Right ventricle myocardium superior (tissue), 1 donor: ENCODE results near the gene ZBTB3. TPM values are rescaled to one million over a fixed set of nuclear protein-coding genes. Genes with fewer than 3 reads are reported as not detected.
A peak's percentile ranks its signal among the peaks of the same experiment; 100 is the strongest.
"Not testable (repeated sequence)": the region's sequence is repeated elsewhere in the genome, so short reads cannot be mapped to it uniquely, and the experiment has no call there.

Experiments used
- ATAC-seq: fragments of 200-7000 bp; cut with Tn5 transposase; one replicate; pipeline ENCODE4 v1.9.1; 2020; ENCODE audit warnings: mild to moderate bottlenecking; ENCODE audit not compliant: poor library complexity
- DNase-seq: peaks from one replicate; pipeline ENCODE4 v3.0.0-alpha.2; 2020
- intact Hi-C: fragments of 100-400 bp; cut with DNase I; formaldehyde crosslinking; loops from one replicate; pipeline ENCODE4 v1.11.2; 2022
- total RNA-seq: library from RNA; stranded (reverse); fragmentation: NEBNext Ultra II Directional; extraction: Animal tissue kit (Norgen Biotek cat#: 25700); gene quantifications from one replicate; pipeline ENCODE4 v1.2.1, GENCODE V29; 2021
- donor health status: DM: no; HTN: yes; CAD: no; lungs with severe emphysema.

ZBTB3 gene
- total RNA-seq, 1 donor from 2014 or later, result 9.7 TPM

DNA sequence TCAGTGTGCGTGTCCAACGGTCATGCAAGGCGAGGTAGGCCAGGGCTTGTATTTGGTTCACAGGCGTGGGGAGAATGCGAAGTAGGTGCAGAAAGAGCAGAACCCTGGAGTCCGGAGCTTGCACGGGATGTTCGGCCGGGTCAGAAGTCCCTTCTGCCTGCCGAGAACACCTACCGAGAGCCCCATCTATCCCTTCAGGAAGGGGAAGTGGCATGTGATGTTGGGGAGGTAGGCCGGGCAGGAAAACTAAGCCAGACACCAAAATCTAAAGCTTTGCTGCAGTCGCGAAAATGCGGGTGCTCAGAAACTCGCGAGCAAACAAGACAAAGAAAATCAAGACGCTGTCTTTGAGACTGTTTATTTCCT, 16.8 kb upstream of the ZBTB3 start:
- DNase-seq (no peak), ATAC-seq (peak; percentile 22)
- intact Hi-C loops, result no loop called here

DNA sequence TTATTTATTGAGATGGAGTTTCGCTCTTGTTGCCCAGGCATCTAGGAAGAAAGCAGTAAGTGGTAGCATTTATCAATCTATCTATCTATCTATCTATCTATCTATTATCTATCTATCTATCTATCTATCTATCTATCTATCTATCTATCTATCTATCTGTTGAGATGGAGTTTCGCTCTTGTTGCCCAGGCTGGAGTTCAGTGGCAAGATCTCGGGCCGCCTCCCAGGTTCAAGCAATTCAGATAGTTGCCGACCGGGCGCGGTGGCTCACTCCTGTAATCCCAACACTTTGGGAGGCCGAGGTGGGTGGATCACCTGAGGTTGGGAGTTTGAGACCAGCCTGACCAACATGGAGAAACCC, 6.9 kb upstream of the ZBTB3 start:
- ATAC-seq, intact Hi-C loops: not testable (repeated sequence)
- DNase-seq, result peak; percentile 41

DNA sequence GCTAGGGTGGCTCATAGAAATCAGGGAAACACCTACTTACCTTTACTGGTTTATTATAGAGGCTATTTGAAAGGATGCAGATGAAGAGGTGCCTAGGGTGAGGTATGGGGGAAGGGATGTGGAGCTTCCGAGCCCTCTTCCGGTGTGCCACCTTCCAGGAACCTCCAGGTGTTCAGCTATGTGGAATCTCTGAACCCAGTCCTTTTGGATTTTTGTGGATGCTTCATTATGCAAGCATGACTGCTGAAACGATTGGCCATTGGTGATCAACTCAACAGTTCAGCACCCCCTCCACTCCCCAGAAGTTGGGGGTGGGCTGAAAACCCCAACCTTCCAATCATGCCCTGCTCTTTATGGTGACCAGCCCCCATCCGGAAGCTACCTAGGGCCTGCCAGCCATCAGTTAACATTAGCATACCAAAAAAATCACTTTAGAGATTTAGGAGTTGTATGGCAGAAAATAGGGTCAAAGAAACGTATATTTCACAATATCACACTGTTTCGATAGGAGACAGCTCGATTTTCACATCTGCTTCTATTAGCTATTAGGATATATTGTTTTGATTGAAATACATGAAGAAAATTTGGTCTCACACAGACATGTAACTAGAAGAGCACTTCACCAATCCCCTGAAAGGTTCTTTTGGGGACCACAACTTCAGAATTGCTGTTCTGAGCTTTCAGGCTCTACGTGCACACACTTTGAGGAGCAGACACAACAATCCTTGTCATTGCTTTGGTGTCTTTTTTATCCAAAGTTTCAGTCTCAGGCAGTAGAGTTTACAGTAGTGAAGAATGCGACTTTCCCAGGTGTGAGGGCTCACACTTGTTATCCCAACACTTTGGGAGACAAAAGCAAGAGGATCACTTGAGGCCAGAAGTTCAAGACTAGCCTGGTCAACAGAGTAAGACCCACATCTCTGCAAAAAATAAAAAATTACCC, 4.2 kb upstream of the ZBTB3 start:
- ATAC-seq, result no peak
- intact Hi-C loops, result no loop called here

DNA sequence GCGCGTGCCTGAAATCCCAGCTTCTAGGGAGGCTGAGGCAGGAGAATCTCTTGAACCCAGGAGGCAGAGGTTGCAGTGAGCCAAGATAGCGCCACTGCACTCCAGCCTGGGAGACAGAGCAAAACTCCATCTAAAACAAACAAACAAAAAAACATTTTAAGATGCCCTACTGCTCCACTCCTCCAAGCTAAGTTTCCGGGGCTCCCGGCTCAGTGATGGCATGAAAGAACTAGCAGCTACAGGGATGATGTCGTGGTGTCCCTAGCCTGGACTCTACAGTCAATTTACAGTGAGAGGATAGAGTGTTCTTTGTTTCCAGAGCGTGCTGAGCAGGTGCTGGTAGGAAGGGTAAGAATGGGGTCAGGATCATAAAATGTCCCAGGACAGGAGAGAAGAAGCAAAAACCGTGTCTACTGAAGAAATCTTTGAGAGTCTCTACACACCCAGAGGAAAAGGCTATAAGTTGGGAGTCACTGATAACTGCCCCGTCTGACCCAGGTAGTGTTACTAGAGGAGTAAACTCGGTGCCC, 1.2 kb upstream of the ZBTB3 start:
- intact Hi-C loops, result no loop called here
- DNase-seq (peak; percentile 6), ATAC-seq (no peak)

More for the DNA sequence above, 4.2 kb upstream of the ZBTB3 start:
- DNase-seq, result no peak

DNA sequence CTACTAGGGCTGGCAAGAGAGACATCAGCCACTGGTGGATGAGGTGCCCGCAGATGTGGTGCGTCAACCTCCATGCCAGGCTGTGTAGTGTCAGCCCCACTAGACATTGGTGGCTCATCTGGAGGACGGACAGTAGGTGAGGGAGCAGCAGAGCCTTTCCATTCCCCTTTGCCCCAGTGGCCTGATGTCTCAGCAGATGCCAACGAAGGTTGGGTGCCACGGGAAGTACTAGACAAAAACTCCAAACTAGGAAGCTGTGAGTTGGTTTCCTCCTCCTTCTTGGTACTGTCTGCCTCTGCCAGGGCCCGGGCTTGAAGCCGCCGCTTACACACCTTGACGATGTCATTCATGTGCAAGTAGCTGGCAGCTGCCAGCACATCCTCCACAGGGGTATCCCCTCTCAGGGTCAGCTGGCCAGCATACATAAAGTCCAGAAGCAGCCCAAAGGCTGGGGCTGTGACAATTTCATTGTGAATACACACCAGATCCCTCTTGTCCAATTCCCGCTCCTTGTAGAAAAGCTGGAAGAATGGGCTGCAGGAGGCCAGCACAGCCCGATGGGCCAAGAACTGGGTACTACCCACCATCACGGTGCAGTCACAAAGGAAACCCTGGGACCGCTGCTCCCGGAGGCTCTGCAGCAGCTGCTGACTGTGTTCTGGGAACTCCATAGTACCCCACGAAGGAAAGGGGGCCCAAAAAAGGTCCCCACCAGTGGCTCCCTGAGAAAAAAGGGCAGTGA, 795 bp downstream of the ZBTB3 start:
- intact Hi-C loops, result no loop called here
- ATAC-seq (no peak), DNase-seq (peak; percentile 42)

DNA sequence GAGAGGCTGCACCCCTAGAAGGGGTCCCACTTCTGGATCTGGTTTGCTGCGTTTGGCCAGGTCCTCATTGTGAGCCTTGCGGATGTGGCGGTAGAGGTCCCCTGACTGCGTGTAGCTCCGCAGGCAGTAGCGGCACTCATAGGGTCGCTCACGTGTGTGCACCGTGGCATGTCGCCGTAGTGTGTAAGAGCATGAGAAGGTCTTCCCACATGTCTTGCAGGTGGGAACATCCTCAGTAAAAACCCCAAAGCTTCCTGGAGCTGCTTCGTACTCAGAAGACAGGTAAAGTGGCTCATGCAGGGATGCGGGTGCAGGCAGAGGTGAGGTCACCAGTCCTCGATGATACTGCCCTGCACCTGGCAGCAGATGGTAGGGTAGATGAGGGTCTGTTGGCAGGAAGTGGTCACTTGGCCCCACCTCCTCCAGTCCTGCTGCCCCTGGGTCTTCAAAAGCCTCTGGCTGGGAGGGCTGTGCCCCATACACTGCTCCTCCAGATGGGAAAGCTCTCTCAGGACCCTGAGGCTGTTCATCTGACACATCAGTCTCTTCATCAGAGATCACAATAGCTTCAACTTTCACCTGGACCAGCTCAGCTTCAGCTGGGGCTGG, 1.7 kb downstream of the ZBTB3 start:
- no peak for ATAC-seq
- DNase-seq, result peak; percentile 38
- intact Hi-C loops, result no loop called here

DNA sequence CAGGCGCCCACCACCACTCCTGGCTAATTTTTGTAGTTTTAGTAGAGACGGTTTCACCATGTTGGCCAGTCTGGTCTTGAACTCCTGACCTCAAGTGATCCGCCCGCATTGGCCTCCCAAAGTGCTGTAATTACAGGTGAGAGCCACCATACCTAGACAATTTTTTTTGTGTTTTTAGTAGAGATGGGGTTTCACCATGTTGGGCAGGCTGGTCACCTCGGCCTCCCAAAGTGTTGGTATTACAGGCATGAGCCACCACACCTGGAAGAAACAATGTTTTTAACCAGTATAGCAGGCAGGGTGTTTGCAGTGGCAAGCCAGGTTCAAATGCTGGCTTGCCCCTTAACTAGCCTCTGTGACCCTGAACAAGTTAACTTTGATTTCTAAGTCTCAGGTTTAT, 4.0 kb downstream of the ZBTB3 start:
- ATAC-seq, intact Hi-C loops: not testable (repeated sequence)
- DNase-seq, result peak; percentile 13

DNA sequence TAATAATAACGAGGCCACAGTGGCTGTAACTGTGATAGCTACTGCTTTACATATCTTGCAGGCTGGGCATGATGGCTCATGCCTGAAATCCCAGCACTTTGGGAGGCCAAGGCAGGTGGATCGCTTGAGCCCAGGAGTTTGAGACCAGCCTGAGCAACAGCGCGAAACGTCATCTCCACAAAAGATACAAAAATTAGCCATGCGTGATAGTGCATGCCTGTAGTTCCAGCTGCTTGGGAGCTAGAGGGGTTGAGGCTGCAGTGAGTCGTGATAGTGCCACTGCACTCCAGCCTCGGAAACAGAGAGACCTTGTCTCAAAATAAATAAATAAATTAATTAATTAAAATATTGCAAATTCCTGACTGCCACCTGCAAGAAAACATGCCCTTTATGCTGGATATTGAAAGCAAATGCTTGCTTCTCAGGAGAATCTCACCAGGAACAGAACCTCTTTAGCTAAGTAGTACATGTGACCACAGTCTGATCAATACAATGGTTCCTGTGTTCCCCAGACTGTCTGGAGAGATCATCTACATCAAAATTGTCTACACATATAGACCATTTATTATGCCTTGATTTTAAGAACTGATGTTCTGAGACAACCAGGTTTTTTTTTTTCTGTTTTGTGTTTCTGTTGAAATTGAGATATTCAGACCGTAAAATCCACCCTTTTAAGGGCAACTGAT, 6.3 kb downstream of the ZBTB3 start:
- no peak for DNase-seq
- intact Hi-C loops, result no loop called here
- no peak for ATAC-seq

DNA sequence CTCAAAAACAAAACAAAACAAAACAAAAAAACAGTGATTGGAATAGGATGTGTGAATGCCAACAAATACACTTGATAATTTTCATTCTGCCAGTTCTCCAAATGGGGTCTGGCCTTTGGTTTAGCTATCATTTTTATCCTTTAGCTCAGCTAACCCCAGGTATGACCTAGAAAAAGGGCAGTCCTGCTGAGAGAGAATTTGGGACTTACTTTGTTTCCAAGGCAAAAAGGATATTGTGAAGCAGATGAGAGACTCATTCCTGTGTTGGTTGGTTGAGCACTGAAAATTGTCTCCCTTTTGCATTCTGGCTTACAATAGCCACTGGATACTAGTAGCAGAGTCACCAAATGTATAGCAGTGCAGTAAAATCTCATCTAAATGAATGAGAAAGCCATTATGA, 16.8 kb downstream of the ZBTB3 start:
- no peak for ATAC-seq
- no peak for DNase-seq
- intact Hi-C loops, result no loop called here

DNA sequence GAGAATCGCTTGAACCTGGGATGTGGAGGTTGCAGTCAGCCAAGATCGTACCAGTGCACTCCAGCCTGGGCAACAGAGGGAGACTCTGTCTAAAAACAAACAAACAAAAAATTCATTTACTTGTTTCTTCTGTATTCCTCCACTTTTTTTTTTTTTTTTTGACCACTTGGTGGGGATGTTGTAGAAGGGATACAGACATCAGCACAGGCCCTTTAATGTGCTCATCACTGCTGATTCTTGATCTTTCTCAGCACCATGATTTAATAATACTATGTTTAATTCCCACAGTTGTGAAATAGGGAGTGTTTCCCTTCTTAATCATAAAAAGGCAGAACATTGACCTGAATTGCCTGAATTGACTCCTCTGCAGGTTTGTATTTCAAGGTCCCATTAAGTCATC, 21.1 kb downstream of the ZBTB3 start:
- ATAC-seq (no peak), DNase-seq (no peak)
- intact Hi-C loops, result no loop called here

DNA sequence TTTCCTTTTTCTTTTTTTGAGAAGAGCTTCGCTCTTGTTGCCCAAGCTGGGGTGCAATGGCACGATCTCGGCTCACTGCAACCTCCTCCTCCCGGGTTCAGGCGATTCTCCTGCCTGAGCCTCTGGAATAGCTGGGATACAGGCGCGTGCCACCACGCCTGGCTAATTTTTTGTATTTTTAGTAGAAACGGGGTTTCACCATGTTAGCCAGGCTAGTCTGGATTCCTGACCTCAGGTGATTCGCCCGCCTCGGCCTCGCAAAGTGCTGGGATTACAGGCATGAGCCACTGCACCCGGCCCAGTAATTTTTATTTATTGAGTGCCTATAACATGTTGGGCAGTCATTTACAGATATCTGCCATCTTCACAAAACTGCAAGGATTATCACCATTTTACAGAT, 23.9 kb downstream of the ZBTB3 start:
- intact Hi-C loops, DNase-seq, ATAC-seq: not testable (repeated sequence)

DNA sequence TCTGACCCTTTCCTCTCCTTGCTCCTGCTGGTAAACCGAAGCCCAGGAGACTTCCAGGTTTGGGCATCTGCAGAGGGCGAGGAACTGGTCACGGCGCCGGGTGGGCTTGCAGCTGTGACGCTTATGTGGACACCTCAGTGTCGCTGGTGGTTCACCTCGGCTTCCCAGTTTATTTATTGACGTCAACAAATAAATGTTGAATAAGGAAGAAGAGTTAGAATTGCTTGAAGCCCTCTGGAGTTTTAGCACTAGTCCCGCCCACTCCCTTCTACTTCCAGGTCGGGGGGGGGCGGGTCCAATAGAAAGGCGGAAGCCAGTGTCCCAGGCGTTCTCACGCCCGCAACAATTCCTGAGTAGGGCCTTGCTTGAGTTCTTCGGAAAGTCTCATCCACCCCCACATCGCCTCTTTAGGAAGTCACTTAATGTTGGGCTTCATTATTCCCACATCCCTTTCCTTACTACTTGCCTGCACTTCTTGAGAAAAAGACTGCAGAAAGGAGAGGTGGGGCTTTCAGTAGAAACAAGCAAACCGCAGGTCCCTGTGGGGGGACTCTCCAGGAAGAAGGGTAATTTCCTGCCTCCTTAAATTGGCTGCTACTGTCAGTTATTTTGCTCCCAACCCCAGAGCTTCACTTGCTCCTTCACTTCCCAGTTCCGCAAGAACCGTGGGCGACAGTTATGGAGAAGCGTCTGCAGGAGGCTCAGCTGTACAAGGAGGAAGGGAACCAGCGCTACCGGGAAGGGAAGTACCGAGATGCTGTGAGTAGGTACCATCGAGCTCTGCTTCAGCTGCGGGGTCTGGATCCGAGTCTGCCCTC, 25.6 kb downstream of the ZBTB3 start, which contains the start of gene TTC9C:
Gene TTC9C (plus strand): TSS at position 316 of the 818 bp plus-strand sequence. CDS start 363 bp downstream, at position 679.
- intact Hi-C loops, result no loop called here
- ATAC-seq (peak; percentile 76), DNase-seq (peak; percentile 90)

DNA sequence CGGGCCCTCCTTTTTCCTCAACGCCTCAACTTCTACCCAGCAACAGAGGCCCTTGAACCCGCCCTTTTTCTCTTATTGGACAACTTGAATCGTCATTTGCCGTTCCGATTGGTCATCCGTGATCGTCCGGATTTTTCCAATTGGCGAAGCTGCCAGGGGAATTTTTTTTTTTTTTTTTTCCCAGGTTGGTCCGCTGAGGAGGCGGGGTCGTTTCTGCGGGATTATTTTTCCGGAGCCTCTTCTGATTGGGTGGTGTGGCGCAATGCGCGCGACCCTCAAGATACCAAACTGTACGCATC, 26.1 kb downstream of the ZBTB3 start:
- DNase-seq (peak; percentile 89), ATAC-seq (peak; percentile 83)
- intact Hi-C loops, result no loop called here

DNA sequence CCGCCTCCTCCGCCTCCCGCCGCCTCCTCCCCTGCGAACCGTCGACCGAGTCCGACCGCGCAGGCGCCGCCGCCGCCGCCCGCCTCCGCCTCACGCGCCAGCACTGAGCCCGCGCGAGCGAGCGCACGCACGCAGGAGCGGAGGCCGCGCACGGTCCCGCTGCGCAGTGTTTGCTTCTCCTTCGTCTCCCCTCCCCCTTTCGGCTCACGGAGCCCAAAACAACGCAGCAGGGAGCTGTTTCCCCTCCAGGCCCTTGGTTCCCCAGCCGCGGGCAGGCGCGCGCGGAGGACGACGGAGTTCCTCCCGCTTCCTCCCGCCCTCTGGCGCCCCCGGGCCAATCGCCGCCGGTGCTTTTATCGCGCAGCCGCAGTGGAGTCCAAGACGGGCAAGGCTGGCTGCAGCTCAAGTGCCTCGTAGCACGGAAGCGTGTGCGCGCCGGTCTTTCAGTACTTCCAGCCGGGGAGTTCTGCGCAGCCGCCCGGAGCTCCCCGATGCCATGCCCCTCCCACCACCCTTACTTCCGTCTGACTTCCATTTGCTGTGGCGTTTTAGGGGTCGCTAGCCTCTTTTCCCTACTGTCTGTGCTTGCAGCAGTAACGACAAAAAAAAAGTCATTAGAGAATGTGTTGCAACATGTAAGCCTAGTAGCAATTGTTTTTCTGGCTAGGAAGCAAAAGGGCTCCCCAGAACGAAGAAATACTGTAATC, 26.6 kb downstream of the ZBTB3 start, which contains the start of gene HNRNPUL2:
Gene HNRNPUL2 (minus strand): TSS at position 293 of the 707 bp plus-strand sequence. CDS start 301 bp downstream, outside the sequence.
- intact Hi-C loops, result no loop called here
- peak; percentile 99 for DNase-seq
- peak; percentile 94 for ATAC-seq

DNA sequence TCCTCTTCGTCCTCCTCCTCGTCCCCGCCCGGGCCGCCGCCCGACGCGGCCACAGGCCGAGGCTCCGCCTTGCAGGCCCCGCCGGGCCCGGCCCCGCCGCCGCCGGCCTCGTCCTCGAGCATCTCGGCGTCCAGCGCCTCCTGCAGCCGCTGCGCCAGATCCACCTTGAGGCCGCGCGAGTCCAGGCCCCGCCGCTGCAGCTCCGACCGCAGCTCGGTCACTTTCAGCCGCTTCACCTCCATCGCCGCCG, 27.1 kb downstream of the ZBTB3 start:
- intact Hi-C loops, result no loop called here
- ATAC-seq, result peak; percentile 3
- DNase-seq, result no peak

DNA sequence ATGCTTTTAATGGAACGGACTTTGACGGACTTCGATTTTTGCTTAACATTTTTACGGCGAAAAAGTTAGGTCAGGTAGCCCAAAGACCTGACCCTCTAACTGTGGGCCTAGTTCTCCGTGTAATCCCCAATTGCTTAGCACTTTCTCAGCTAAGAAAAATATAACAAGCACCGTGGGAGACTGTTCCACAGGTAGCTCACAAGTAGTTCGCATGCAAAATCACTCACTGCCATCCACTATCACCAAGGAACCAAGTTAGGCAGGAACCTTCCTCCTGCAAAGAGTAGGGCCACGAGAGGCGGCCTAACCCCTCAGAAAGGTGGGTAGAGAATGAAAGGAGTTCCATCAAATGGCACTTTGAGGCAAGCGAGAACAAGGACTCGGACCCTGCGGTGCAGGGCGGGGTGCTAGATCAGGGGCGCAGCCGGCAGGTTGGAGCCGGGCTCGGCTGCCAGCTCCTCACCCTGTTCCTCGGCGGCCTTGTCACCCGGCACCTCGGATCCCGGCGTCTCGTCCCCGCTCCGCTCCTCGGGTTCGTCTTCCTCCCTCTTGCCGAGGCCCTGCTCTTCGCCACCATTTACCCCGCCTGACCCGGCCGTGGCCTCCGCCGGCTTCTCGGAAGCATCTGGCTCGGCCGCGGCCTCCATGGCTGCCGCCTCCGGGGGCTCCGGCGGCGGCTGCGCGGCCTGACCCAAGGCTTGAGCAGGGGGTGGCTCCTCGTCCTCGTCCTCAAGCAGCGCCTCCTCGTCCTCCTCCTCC, 27.6 kb downstream of the ZBTB3 start:
- no peak for DNase-seq
- ATAC-seq, result no peak
- intact Hi-C loops, result no loop called here

DNA sequence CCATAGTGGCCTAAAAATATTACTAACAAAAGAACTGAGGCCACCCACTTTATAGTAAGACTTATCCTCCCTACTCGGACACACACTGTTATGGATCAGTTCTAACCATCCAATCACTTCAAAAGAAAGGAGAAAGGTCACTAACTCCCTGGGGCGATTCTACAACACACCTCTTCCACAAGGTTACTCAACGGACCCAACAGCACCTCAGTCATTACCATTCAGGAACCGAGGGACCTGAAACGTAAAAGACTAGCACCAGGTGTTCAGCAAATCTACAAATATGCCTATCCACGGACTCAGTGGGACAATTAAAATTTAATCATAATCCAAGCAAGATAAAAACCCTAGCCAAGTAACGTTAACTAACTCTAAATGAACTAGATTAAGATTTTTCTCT, 28.3 kb downstream of the ZBTB3 start:
- DNase-seq (no peak), ATAC-seq (no peak)
- intact Hi-C loops, result no loop called here
